HepG2 (cell line): ENCODE data around the gene TOR4A. TPM values are rescaled to one million over a fixed set of nuclear protein-coding genes. Genes with fewer than 3 reads are reported as not detected.

Experiments
- ATAC-seq: fragments of 200-7000 bp; cut with Tn5 transposase; 3 replicates; pipeline ENCODE4 v1.9.1; 2020; ENCODE audit warnings: mild to moderate bottlenecking, moderate library complexity
- BruUV-seq: library from RNA; stranded (reverse); fragments of 400-500 nt; replicated peaks from 2 replicates; lab custom pipeline; 2021; lab: Mats Ljungman, UMichigan
- CTCF ChIA-PET: fragments of 300-600 bp; formaldehyde crosslinking; extraction: SDS; loops from one replicate; lab custom pipeline; 2021; ENCODE audit warnings: low total read pairs, inconsistent platforms, low intra/inter-chr PET ratio; lab: Yijun Ruan, JAX
- POLR2A ChIA-PET: fragments of 350-600 bp; sonication (Branson Sonifier 250); formaldehyde crosslinking; loops from one replicate; lab custom pipeline; 2020; ENCODE audit warnings: antibody characterized with exemption, inconsistent platforms; lab: Yijun Ruan, JAX
- DNase-seq: peaks from one replicate; pipeline ENCODE4 v3.0.0-alpha.2; 2015; ENCODE audit warnings: low spot score
- FAIRE-seq: peaks from 3 replicates; lab custom pipeline; 2011; peaks lifted over from hg19 to GRCh38; lab: Jason Lieb, UNC
- H2AFZ ChIP-seq: one replicate; pipeline ENCODE4 v1.6.1; 2011; ENCODE audit warnings: low read length, inconsistent platforms
- H3K27ac ChIP-seq: fragments of 300-600 bp; 3 replicates; pipeline ENCODE4 v1.8.0; 2011; ENCODE audit warnings: mixed run types, mild to moderate bottlenecking, mixed read lengths, low read length, inconsistent platforms; ENCODE audit not compliant: insufficient read depth; ENCODE audit errors: extremely low read length
- H3K27me3 ChIP-seq, 2 experiments: fragments of 200-600 bp in 1 of 2; 2 replicates in 1 of 2; 3 replicates in 1 of 2; pipeline versions ENCODE4 v1.6.0 to v1.8.0; 2011; ENCODE audit warnings: low read length in 2 of 2, mild to moderate bottlenecking in 2 of 2, moderate library complexity in 2 of 2, inconsistent platforms in 1 of 2; ENCODE audit not compliant: insufficient read depth in 2 of 2, control insufficient read depth in 1 of 2
- H3K36me3 ChIP-seq, 2 experiments: fragments of 200-600 bp in 1 of 2; replicated peaks in 1 of 2; 2 replicates in 1 of 2; 3 replicates in 1 of 2; pipeline versions ENCODE4 v1.5.1 to v1.8.0; 2011; ENCODE audit warnings: low read length in 2 of 2, inconsistent platforms in 1 of 2; ENCODE audit not compliant: insufficient read depth in 2 of 2, control insufficient read depth in 1 of 2
- H3K4me1 ChIP-seq: 2 replicates; pipeline ENCODE4 v1.5.1; 2012; ENCODE audit warnings: low read length, inconsistent platforms; ENCODE audit not compliant: insufficient read depth
- H3K4me2 ChIP-seq: 2 replicates; pipeline ENCODE4 v1.6.0; 2011; ENCODE audit warnings: low read depth, low read length, inconsistent platforms
- H3K4me3 ChIP-seq, 3 experiments: fragments of 200-600 bp in 1 of 3; sonication (generic), shearing (Covaris generic) in 1 of 3; replicated peaks in 1 of 3; 2 replicates each; pipeline ENCODE4 v1.5.1; 2011 to 2016; ENCODE audit warnings: low read length in 3 of 3, inconsistent platforms in 2 of 3, low read depth in 2 of 3, mild to moderate bottlenecking in 2 of 3, control low read depth in 1 of 3, mixed read lengths in 1 of 3; ENCODE audit not compliant: insufficient read depth in 1 of 3
- H3K79me2 ChIP-seq: one replicate; pipeline ENCODE4 v1.6.1; 2011; ENCODE audit warnings: low read length, inconsistent platforms; ENCODE audit not compliant: insufficient read depth
- H3K9ac ChIP-seq: 2 replicates; pipeline ENCODE4 v1.6.0; 2011; ENCODE audit warnings: mild to moderate bottlenecking, low read depth, low read length, inconsistent platforms; ENCODE audit not compliant: insufficient read depth
- H3K9me3 ChIP-seq: 2 replicates; pipeline ENCODE4 v1.5.1; 2012; ENCODE audit warnings: mild to moderate bottlenecking, low read length
- H4K20me1 ChIP-seq: 2 replicates; pipeline ENCODE4 v1.6.0; 2011; ENCODE audit warnings: inconsistent platforms, mild to moderate bottlenecking, low read length, moderate library complexity; ENCODE audit not compliant: insufficient read depth
- DRAP1 ChIP-seq: IDR thresholded peaks from 2 replicates; pipeline ENCODE4 v1.6.1; 2016; ENCODE audit warnings: missing genetic modification reagents, missing compliant biosample characterization
- ETV6 ChIP-seq: sonication (generic); formaldehyde crosslinking; conservative IDR thresholded peaks from 2 replicates; pipeline ENCODE4 v1.4.0; 2020; ENCODE audit warnings: missing genetic modification reagents
- HOXA3 ChIP-seq: sonication (generic); formaldehyde crosslinking; IDR thresholded peaks from 2 replicates; pipeline ENCODE4 v1.5.0; 2020; ENCODE audit warnings: missing genetic modification reagents
- NFIC ChIP-seq: IDR thresholded peaks from 2 replicates; pipeline ENCODE4 v1.6.1; 2012; ENCODE audit warnings: mild to moderate bottlenecking, low read length, inconsistent platforms
- PAX8 ChIP-seq: sonication (generic); formaldehyde crosslinking; IDR thresholded peaks from 2 replicates; pipeline ENCODE4 v1.8.0; 2022; ENCODE audit warnings: mild to moderate bottlenecking, missing genetic modification reagents, borderline replicate concordance
- PHF8 ChIP-seq: sonication (generic); formaldehyde crosslinking; IDR thresholded peaks from 2 replicates; pipeline ENCODE4 v1.5.0; 2020; ENCODE audit warnings: missing genetic modification reagents
- RBFOX2 ChIP-seq: fragments of 200-400 bp; formaldehyde crosslinking; IDR thresholded peaks from 2 replicates; pipeline ENCODE4 v1.6.1; 2017; ENCODE audit warnings: low read depth, mild to moderate bottlenecking, low read length
- ZNF232 ChIP-seq: sonication (generic); formaldehyde crosslinking; IDR thresholded peaks from 2 replicates; pipeline ENCODE4 v1.4.0; 2020; ENCODE audit warnings: missing genetic modification reagents, borderline replicate concordance
- ZNF282 ChIP-seq: fragments of 450-650 bp; IDR thresholded peaks from 2 replicates; pipeline ENCODE4 v1.6.1; 2018; ENCODE audit not compliant: partially characterized antibody
- ZNF441 ChIP-seq: sonication (generic); formaldehyde crosslinking; IDR thresholded peaks from 2 replicates; pipeline ENCODE4 v1.7.0; 2021; ENCODE audit warnings: missing genetic modification reagents, borderline replicate concordance
- ZNF547 ChIP-seq: sonication (generic); formaldehyde crosslinking; IDR thresholded peaks from 2 replicates; pipeline ENCODE4 v1.5.1; 2020; ENCODE audit warnings: mild to moderate bottlenecking, missing genetic modification reagents
- ZNF737 ChIP-seq: sonication (generic); formaldehyde crosslinking; IDR thresholded peaks from 2 replicates; pipeline ENCODE4 v1.5.0; 2020; ENCODE audit warnings: missing genetic modification reagents, mild to moderate bottlenecking, borderline replicate concordance
- ZNF773 ChIP-seq: sonication (generic); formaldehyde crosslinking; IDR thresholded peaks from 2 replicates; pipeline ENCODE4 v1.4.0; 2020; ENCODE audit warnings: missing genetic modification reagents, borderline replicate concordance
- ZNF782 ChIP-seq: sonication (generic); formaldehyde crosslinking; IDR thresholded peaks from 2 replicates; pipeline ENCODE4 v1.4.0; 2020; ENCODE audit warnings: missing genetic modification reagents, mild to moderate bottlenecking, borderline replicate concordance
- ZNF790 ChIP-seq: sonication (generic); formaldehyde crosslinking; IDR thresholded peaks from 2 replicates; pipeline ENCODE4 v1.8.0; 2022; ENCODE audit warnings: missing genetic modification reagents, mild to moderate bottlenecking, borderline replicate concordance
- WGBS: methylation state at CpG from one replicate; pipeline ENCODE4 v1.1.6; 2017; ENCODE audit warnings: low lambda C conversion rate; 5-methylcytosine and 5-hydroxymethylcytosine counted together
- in situ Hi-C: cut with HindIII; loops from 2 replicates; pipeline ENCODE4 v1.10.0; 2017; ENCODE audit warnings: low pct_unique_long_range_greater_than_20kb; ENCODE audit not compliant: extremely low pct_ligation_motif_present
- intact Hi-C: fragments of 100-400 bp; cut with micrococcal nuclease; formaldehyde crosslinking; loops from one replicate; pipeline ENCODE4 v1.10.0; 2022; ENCODE audit not compliant: unreplicated experiment
- polyA plus RNA-seq, 8 experiments: library from polyadenylated mRNA; depleted of rRNA in 3 of 8; stranded (reverse) in 7 of 8; unstranded in 1 of 8; fragments of >200 nt; fragmentation: Illumina TruSeq in 4 of 8; extraction: Trizol in 4 of 8; gene quantifications; 2 replicates each; pipeline versions ENCODE4 v1.2.1 to v1.2.3, GENCODE V29; 2011 to 2016; ENCODE audit warnings: low read depth in 4 of 8, missing spikeins in 1 of 8, mixed read lengths in 1 of 8; ENCODE audit not compliant: insufficient read depth in 1 of 8
- total RNA-seq, 5 experiments: library from RNA; depleted of rRNA; stranded (reverse); fragments of >200 nt; fragmentation: Illumina TruSeq; extraction: Trizol; gene quantifications; 2 replicates each; pipeline ENCODE4 v1.2.3, GENCODE V29; 2016; ENCODE audit warnings: low read depth in 1 of 5

TOR4A gene
- total and polyA plus RNA-seq, 2 of the 13 experiments (the other 11 are each of a cell fraction or from before 2014, with no cell fraction given) = 11.1 to 14.2 TPM

GRCh38 chr9:137323531-137324331, 46.2 kb downstream of the TOR4A start:
- Histone ChIP-seq H3K9me3 (no peaks in the 10 kb centered on the region), H3K27me3 (peaks cover 5 to 23% of the 10 kb centered on the region in 2 experiments), H3K9ac (no peak overlapping the region), H2AFZ (no peak overlapping the region), H3K27ac (no peak overlapping the region), H3K79me2 (no peaks in the 10 kb centered on the region)
- DNase-seq = no peak
- POLR2A ChIA-PET = no interaction called here
- CTCF ChIA-PET = no interaction called here
- peak; percentile 33; the same call in 2 of the 3 replicates for ATAC-seq
- no peak for TF ChIP-seq ZNF547 (CRISPR knock-in tag)
- no peak for TF ChIP-seq RBFOX2
- TF ChIP-seq ZNF737 = no peak
- no peak for TF ChIP-seq ETV6
- TF ChIP-seq ZNF282 = no peak
- no peak for TF ChIP-seq NFIC
- no peak for TF ChIP-seq HOXA3 (CRISPR knock-in tag)
- TF ChIP-seq ZNF782 = no peak
- no peak for TF ChIP-seq ZNF232 (CRISPR knock-in tag)
- no peak for TF ChIP-seq DRAP1 (CRISPR knock-in tag)
- TF ChIP-seq ZNF773 = no peak
- TF ChIP-seq PAX8 (CRISPR knock-in tag) = no peak
- TF ChIP-seq ZNF441 (CRISPR knock-in tag) = no peak
- TF ChIP-seq ZNF790 (CRISPR knock-in tag) = no peak
- TF ChIP-seq PHF8 (CRISPR knock-in tag) = no peak
- TF ChIP-seq, all 625 proteins: peak for 0
- Histone ChIP-seq H3K4me1 (no peaks in the 10 kb centered on the region), H3K36me3 (no peaks in the 10 kb centered on the region), H4K20me1 (peaks cover 4% of the 10 kb centered on the region; the same call in 1 of the 2 replicates), H3K4me3 (no peak overlapping the region), H3K4me2 (no peak overlapping the region)
- in situ Hi-C loops = no loop called here
- intact Hi-C loops = no loop called here
- FAIRE-seq = no peak
- no TSS peak for BruUV-seq
- 46% methylated on average over 10 of the region's 37 CpGs for WGBS
